ENCODE data around the gene IMPG1.

DNA sequence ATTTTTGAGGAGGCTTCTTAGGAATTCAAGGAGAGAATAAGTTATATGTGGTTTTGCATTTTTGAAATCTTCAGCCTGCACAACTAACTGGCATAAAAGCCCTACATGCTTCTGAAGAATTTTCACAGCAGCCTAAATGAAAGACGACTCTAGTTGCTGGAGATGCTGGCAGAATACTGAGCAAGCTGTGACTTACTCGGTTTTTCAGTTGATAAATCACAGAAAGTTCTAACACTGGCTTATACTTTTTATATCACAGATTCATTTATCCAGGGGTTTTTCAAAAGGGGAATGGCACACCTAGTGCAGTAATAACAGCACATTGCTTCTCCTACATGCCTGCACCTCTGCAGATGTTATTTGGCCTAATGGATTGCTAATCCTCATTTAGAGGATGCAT is 134.6 kb downstream of the IMPG1 start:
- TF ChIP-seq, protein P1, sequence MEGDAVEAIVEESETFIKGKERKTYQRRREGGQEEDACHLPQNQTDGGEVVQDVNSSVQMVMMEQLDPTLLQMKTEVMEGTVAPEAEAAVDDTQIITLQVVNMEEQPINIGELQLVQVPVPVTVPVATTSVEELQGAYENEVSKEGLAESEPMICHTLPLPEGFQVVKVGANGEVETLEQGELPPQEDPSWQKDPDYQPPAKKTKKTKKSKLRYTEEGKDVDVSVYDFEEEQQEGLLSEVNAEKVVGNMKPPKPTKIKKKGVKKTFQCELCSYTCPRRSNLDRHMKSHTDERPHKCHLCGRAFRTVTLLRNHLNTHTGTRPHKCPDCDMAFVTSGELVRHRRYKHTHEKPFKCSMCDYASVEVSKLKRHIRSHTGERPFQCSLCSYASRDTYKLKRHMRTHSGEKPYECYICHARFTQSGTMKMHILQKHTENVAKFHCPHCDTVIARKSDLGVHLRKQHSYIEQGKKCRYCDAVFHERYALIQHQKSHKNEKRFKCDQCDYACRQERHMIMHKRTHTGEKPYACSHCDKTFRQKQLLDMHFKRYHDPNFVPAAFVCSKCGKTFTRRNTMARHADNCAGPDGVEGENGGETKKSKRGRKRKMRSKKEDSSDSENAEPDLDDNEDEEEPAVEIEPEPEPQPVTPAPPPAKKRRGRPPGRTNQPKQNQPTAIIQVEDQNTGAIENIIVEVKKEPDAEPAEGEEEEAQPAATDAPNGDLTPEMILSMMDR (IDR thresholded peaks at IDR 0.05), result no peak
- TF ChIP-seq POLR2A (IDR thresholded peaks at IDR 0.05) (no peak), POLR2AphosphoS5 (IDR thresholded peaks at IDR 0.05) (no peak)

Measured in gastroesophageal sphincter (tissue), 3 donors.